Measurements from ENCODE around the gene ARSK. TPM values are rescaled to one million over a fixed set of nuclear protein-coding genes. Genes with fewer than 3 reads are reported as not detected.

The ARSK gene
- total and polyA plus RNA-seq, 11 donors = 1.8 to 5.7 (median 3.5) TPM

- intact Hi-C loops (cut with DNase I) = loop anchor here in 1 of 10 donors (10.0 kb wide), 1 partner anchor 1637 kb away; no protein-coding TSS in a partner anchor
- DNase-seq (no peak), ATAC-seq (no peak)
- H3K36me3 ChIP-seq = peaks cover 0 to 96% (median 82%) of the 10 kb centered on the region in 9 donors
- 50 to 69% (median 64%) methylated on average over 2 of the region's 2 CpGs for WGBS, 4 donors
- H3K4me3 ChIP-seq = no peak overlapping the region
- no peaks in the 10 kb centered on the region for H3K27me3 ChIP-seq
- peaks cover 0 to 9% (median 0%) of the 10 kb centered on the region in 12 donors for H3K4me1 ChIP-seq
- no peak overlapping the region for H3K27ac ChIP-seq
- no peak for TF ChIP-seq POLR2A (IDR thresholded peaks at IDR 0.05)
- no peak for TF ChIP-seq CTCF (IDR thresholded peaks at IDR 0.05)
- no peaks in the 10 kb centered on the region for H3K9me3 ChIP-seq
Observed at GRCh38 chr5:95537501-95537900, 17.4 kb upstream of the ARSK start.

GRCh38 chr5:95543017-95543705, 11.7 kb upstream of the ARSK start:
- TF ChIP-seq POLR2A (IDR thresholded peaks at IDR 0.05) (no peak), CTCF (IDR thresholded peaks at IDR 0.05) (no peak)
- Histone ChIP-seq H3K27ac (no peak overlapping the region), H3K27me3 (no peaks in the 10 kb centered on the region), H3K9me3 (no peaks in the 10 kb centered on the region), H3K4me1 (peaks cover 0 to 17% (median 6%) of the 10 kb centered on the region in 12 donors), H3K36me3 (peaks cover 0 to 100% (median 93%) of the 10 kb centered on the region in 9 donors), H3K4me3 (no peak overlapping the region)
- intact Hi-C loops (cut with DNase I) = no loop called here
- 49 to 61% (median 53%) methylated on average over 3 of the region's 3 CpGs for WGBS, 4 donors
- ATAC-seq = peak in 2 of 4 donors; percentile 33 to 36
- no peak for DNase-seq

GRCh38 chr5:95549030-95549429, 5.9 kb upstream of the ARSK start:
- intact Hi-C loops (cut with DNase I) = no loop called here

More at GRCh38 chr5:95549030-95549429, 5.9 kb upstream of the ARSK start:
- Histone ChIP-seq H3K36me3 (peaks cover 0 to 77% (median 67%) of the 10 kb centered on the region in 9 donors), H3K27ac (no peak overlapping the region), H3K27me3 (no peaks in the 10 kb centered on the region), H3K4me3 (no peak overlapping the region), H3K9me3 (no peaks in the 10 kb centered on the region), H3K4me1 (peaks cover 0 to 19% (median 8%) of the 10 kb centered on the region in 12 donors)
- DNase-seq (no peak), ATAC-seq (no peak)
- TF ChIP-seq CTCF (IDR thresholded peaks at IDR 0.05) (no peak), POLR2A (IDR thresholded peaks at IDR 0.05) (no peak)

Data from heart left ventricle (tissue), 16 donors.